ENCODE results near the gene TEAD2.
A peak's percentile ranks its signal among the peaks of the same experiment; 100 is the strongest.
"Not testable (repeated sequence)": the region's sequence is repeated elsewhere in the genome, so short reads cannot be mapped to it uniquely, and the experiment has no call there.

Gene TEAD2

DNA sequence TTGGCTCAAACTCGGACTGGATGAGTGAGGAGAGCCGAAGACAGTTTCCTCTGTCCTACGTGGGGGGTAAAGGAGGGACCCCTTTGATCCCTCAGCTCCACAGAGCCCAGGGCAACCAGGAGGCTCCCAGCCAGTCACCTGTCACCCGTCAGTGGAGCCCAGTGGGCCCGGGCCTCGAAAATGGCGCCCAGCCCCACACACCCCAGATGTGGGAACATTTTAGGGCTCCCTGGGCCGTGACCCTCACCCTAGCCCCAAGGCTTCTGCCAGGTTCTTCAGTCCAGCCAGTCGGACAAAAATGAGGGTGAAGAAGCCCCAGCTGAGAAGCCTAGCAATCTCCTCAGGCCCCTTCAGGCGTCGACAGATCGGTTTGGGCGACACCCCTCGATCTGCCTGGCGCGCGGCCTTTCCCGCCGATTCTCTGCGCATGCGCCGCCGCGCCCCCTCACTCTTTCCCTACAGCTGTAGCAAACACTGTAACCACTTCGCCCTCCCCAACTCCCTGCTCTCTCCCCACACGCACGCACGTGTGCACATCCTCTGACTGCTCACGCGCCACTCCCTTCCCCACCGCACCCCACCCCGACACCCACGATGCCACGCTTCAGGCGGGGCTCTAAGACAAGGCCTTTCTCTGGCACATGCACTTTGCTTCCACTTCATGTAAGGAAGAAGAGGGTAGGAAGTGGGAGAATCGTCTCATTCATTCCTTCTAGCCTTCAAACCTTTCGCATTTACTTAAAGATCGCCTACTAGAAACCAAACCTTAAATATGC is 37.2 kb downstream of the TEAD2 start, which contains the start of gene SLC6A16:
Gene SLC6A16 (minus strand): TSS at position 391 of the 776 bp plus-strand sequence. CDS start 13,844 bp downstream, outside the sequence.
- Histone ChIP-seq H3K4me1 (ENCODE audit: insufficient read depth, low read length) (no peaks in the 10 kb centered on the region), H3K36me3 (ENCODE audit: insufficient read depth, low read length) (no peaks in the 10 kb centered on the region; the same call in 1 of the 2 replicates), H3K9me3 (ENCODE audit: control insufficient read depth, insufficient read depth, low read length) (no peaks in the 10 kb centered on the region), H3K9ac (ENCODE audit: low read depth, low read length) (no peak within 1 kb of the TSS)

DNA sequence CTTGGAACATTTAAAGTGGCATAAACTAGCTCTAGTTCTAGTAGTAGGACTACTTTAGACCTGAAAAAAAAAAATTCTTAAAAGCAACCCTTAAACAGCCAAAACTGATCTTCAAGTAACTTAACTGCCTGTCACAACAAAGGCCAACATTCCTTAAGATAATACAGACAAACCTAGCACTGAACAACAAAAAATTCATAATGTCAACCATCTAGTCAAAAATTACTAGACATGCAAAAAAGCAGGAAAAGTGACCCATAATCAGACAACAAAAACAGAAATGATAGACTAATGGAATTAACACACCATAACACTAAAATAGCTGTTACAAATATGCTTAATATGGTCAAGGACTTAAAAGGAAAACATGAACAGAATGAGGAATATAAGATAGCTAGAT is 43.9 kb downstream of the TEAD2 start:
- H3K36me3 ChIP-seq (ENCODE audit: insufficient read depth, low read length) = no peaks in the 10 kb centered on the region
- no peak overlapping the region for H3K9ac ChIP-seq (ENCODE audit: low read depth, low read length)
- no peaks in the 10 kb centered on the region for H3K4me1 ChIP-seq (ENCODE audit: insufficient read depth, low read length)
- H3K9me3 ChIP-seq (ENCODE audit: control insufficient read depth, insufficient read depth, low read length) = no peaks in the 10 kb centered on the region; the same call in 1 of the 2 replicates

DNA sequence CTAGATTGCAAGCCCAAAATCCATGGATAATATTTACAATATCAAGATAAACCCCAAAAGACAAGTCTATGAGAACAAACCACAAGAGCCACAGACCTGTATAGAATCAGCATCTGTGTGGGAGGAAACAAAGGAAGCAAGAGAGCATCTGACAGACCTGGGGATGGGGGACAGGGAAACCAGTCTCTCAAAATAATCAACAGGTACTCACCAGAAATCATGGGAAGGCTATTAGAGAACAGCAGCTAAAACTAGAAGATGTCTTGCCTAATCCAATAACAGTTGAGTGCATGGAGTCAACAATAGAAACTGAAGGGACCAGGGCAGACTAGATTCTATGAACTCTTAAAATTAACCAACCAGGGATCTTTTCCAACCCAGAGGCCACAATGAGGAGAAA is 45.9 kb downstream of the TEAD2 start:
- H3K9ac ChIP-seq (ENCODE audit: low read depth, low read length) = no peak overlapping the region
- no peaks in the 10 kb centered on the region for H3K36me3 ChIP-seq (ENCODE audit: insufficient read depth, low read length)
- H3K4me1 ChIP-seq (ENCODE audit: insufficient read depth, low read length) = no peaks in the 10 kb centered on the region

DNA sequence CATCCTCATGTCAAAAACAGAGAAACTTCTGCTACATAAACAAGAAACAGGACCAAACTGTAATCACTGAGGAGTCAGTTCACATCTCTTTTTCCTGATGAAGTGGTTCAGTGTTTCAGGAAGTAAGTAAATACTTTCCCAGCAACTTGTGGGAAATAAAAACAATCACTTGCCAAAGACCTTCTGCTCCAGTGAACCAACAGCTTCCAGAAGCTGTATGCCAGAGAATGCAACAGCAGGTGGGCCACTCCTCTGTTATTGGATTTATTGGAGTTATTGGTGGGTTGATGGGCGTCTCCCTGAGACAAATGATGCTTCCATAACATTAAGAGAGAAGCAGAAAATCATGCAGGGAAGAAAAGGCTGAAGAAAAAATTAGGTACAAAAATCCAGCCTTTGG is 47.1 kb downstream of the TEAD2 start:
- Histone ChIP-seq H3K9ac (ENCODE audit: low read depth, low read length) (no peak overlapping the region), H3K4me1 (ENCODE audit: insufficient read depth, low read length) (no peaks in the 10 kb centered on the region), H3K9me3 (ENCODE audit: control insufficient read depth, insufficient read depth, low read length) (no peaks in the 10 kb centered on the region; the same call in 1 of the 2 replicates), H3K36me3 (ENCODE audit: insufficient read depth, low read length) (no peaks in the 10 kb centered on the region)

More for the DNA sequence above, 45.9 kb downstream of the TEAD2 start:
- no peaks in the 10 kb centered on the region; the same call in 1 of the 2 replicates for H3K9me3 ChIP-seq (ENCODE audit: control insufficient read depth, insufficient read depth, low read length)

DNA sequence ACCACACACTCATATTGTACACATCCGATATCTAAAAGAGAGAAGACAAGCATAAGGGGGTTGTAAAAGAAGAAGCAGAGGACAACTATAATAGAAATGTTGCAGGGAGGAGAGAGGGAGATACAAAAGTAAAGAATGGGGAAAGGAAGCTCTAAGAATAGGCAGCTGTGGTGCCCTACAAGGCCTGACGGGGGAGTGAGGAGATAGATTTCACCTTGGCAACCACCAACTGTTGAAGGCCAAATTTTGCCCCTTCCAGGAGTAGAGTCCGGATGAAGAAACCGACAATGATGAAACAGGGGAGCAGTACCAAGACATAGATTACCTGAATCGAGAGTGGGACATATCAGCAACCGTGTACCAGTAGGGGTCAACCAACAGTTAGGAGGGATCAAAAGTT is 53.1 kb downstream of the TEAD2 start:
- no peaks in the 10 kb centered on the region for H3K36me3 ChIP-seq (ENCODE audit: insufficient read depth, low read length)
- H3K9me3 ChIP-seq (ENCODE audit: control insufficient read depth, insufficient read depth, low read length) = no peaks in the 10 kb centered on the region
- no peak overlapping the region for H3K9ac ChIP-seq (ENCODE audit: low read depth, low read length)
- no peaks in the 10 kb centered on the region for H3K4me1 ChIP-seq (ENCODE audit: insufficient read depth, low read length)

DNA sequence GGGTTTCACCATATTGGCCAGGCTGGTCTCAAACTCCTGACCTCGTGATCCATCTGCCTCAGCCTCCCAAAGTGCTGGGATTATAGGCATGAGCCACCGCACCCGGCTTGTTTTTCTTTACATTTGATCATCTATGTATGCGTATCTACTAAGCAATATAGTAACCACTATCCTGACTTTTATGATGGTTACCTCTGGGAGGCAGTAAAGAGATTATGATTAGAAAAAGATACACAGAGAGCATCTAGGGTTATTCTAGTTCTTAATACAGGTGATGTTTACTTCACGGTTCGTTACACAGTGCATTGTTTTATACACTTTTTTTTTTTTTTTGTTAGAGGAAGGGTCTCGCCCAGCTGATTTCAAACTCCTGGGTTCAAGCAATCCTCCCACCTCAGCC is 55.5 kb downstream of the TEAD2 start:
- not testable (repeated sequence) for H3K9ac ChIP-seq (ENCODE audit: low read depth, low read length); H3K36me3 ChIP-seq (ENCODE audit: insufficient read depth, low read length); H3K9me3 ChIP-seq (ENCODE audit: control insufficient read depth, insufficient read depth, low read length); H3K4me1 ChIP-seq (ENCODE audit: insufficient read depth, low read length)

DNA sequence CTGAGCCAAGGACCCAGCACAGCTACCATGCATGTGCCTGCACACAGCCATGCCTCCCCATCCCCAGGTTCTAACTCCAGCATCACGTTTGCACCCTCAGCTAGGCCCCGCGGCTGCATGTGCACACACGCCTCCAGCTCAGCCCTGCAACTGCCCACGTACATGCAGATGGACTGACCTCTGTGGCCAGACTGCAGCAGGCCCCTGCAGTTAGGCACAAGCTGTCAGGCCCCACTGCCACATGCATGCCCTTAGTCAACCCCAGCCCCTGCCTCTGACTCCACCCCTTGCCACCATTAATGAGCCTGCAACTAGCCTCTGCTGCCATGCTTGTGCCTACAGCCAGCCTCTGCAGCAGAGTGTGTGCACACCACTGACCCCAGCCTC is 60.4 kb downstream of the TEAD2 start:
- Histone ChIP-seq H3K9ac (ENCODE audit: low read depth, low read length) (no peak overlapping the region), H3K9me3 (ENCODE audit: control insufficient read depth, insufficient read depth, low read length) (no peaks in the 10 kb centered on the region), H3K4me1 (ENCODE audit: insufficient read depth, low read length) (peaks cover 3% of the 10 kb centered on the region; the same call in 1 of the 2 replicates), H3K36me3 (ENCODE audit: insufficient read depth, low read length) (no peaks in the 10 kb centered on the region)

DNA sequence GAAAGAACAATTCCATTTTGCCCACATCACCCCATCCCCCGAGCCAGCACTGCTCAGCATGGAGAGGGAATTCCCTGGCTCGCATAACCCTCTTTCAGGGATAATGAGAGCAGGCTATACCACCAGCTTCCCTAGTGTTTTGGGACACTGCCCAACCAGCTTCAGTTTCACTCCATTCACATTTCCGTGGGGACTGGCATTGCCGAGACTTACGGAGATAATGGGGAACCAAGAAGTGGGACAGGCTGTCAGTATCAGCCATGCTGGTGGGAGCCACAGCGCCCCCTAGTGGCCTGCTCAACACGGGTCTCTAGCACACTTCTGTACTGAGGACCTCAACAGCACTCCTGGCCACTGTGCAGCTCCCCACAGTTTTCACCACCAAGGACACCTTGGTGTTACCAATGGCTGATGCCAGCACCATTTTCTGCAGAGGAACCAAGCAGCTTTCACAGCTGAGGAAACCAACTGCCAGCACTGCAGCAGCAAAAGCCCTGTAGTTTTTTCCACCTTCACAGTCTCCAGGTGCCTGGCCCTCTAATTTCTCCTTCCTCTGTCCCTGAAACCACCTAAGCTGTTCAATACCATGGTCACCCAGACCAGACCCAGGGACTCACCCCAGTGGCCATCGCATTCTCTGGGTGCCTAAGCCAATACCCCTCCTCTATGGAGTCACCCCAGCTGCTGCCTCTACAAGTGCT is 60.9 kb downstream of the TEAD2 start:
- H3K4me1 ChIP-seq (ENCODE audit: insufficient read depth, low read length) = peaks cover 3% of the 10 kb centered on the region; the same call in 1 of the 2 replicates
- H3K36me3 ChIP-seq (ENCODE audit: insufficient read depth, low read length) = no peaks in the 10 kb centered on the region
- no peaks in the 10 kb centered on the region for H3K9me3 ChIP-seq (ENCODE audit: control insufficient read depth, insufficient read depth, low read length)
- peak overlapping the region; percentile 38; the same call in 1 of the 2 replicates for H3K9ac ChIP-seq (ENCODE audit: low read depth, low read length)

DNA sequence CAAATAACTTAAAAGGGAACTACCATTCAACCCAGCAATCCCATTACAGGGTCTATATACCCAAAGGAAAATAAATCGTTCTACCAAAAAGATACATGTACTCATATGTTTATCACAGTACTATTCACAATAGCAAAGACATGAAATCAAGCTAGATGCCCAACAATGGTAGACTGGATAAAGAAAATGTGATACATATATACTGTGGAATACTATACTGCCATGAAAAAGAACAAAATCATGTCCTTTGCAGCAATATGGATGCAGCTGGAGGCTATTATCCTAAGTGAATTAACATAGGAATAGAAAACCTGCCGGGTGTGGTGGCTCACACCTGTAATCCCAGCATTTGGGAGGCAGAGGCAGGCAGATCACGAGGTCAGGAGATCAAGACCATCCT is 63.6 kb downstream of the TEAD2 start:
- not testable (repeated sequence) for H3K36me3 ChIP-seq (ENCODE audit: insufficient read depth, low read length); H3K9ac ChIP-seq (ENCODE audit: low read depth, low read length); H3K4me1 ChIP-seq (ENCODE audit: insufficient read depth, low read length); H3K9me3 ChIP-seq (ENCODE audit: control insufficient read depth, insufficient read depth, low read length)

DNA sequence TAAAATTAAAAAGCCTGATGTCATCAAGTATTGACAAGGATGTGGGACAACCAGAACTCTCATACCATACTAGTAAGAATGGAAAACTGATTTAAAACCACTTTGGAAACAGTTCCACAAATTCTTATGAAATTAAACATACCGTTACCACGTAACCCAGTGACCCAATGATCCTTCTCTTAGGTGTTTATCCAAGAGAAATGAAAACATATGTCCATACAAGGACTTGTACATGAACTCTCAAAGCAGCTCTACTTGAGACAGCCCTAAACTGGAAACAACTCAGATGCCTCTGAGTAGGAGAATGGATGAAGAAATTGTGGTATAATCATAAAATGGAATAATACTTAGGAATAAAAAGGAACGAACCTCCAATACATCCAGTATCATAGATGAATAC is 64.8 kb downstream of the TEAD2 start:
- H3K9me3 ChIP-seq (ENCODE audit: control insufficient read depth, insufficient read depth, low read length) = no peaks in the 10 kb centered on the region
- H3K9ac ChIP-seq (ENCODE audit: low read depth, low read length) = no peak overlapping the region
- H3K4me1 ChIP-seq (ENCODE audit: insufficient read depth, low read length) = peaks cover 3% of the 10 kb centered on the region; the same call in 1 of the 2 replicates
- H3K36me3 ChIP-seq (ENCODE audit: insufficient read depth, low read length) = no peaks in the 10 kb centered on the region

DNA sequence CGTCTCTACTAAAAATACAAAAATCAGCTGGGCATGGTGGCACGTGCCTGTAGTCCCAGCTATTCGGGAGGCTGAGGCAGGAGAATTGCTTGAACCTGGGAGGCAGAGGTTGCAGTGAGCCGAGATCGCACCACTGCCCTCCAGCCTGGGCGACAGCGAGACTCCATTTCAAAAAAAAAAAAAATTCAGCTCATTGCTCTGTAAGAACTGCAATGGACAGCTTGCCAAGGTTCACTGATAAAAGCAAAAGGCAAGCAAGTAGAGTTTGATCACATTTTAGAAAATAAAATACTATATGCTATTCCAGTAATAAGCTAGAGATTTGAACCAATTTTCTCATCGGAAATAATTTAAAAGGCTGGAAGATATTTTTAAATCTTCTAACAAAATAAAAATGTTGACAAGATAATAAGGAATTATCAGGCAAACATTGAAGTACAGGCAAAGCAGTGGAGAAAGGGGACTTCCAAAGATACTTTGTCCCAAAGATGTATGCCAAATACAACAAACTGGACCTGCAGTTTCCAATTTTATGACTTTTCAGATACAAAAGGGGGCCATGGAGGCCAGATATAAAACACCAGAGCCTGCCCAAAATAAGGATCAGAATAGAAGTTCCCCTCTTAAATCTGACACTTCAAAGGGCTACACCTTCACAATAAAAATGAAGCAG is 66.9 kb downstream of the TEAD2 start:
- no peaks in the 10 kb centered on the region for H3K9me3 ChIP-seq (ENCODE audit: control insufficient read depth, insufficient read depth, low read length)
- H3K4me1 ChIP-seq (ENCODE audit: insufficient read depth, low read length) = 0 out of 2 replicates have a peak, but pooled peaks cover 3% of the 10 kb centered on the region
- H3K9ac ChIP-seq (ENCODE audit: low read depth, low read length) = no peak overlapping the region
- H3K36me3 ChIP-seq (ENCODE audit: insufficient read depth, low read length) = no peaks in the 10 kb centered on the region

DNA sequence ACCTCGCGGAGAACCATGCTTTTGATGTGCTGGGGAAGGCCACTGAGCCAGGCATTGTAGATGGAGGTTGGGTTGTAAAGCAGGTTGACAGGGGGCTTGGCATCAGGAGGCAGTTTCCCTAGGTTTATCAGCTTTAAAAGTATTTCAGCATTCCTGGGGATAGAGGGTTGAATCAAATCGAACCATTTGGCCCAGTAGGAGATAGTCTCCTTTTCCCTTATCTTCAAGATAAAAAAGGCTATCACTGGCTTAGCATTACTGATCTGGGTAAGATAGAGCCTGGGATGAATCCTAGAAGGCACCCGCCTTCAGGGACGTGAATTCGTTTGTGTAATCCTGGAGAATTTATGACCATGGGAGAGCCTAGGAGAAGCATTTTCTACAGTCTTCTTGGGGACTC is 67.8 kb downstream of the TEAD2 start:
- Histone ChIP-seq H3K36me3 (ENCODE audit: insufficient read depth, low read length) (no peaks in the 10 kb centered on the region), H3K9me3 (ENCODE audit: control insufficient read depth, insufficient read depth, low read length) (no peaks in the 10 kb centered on the region), H3K4me1 (ENCODE audit: insufficient read depth, low read length) (0 out of 2 replicates have a peak, but pooled peaks cover 3% of the 10 kb centered on the region), H3K9ac (ENCODE audit: low read depth, low read length) (no peak overlapping the region)

Data from ES-I3 (cell line).